ENCODE measurements around the gene PRPF38A. TPM values are rescaled to one million over a fixed set of nuclear protein-coding genes. Genes with fewer than 3 reads are reported as not detected.

PRPF38A gene
- total and polyA plus RNA-seq, 2 donors (not counting 3 experiments of a cell fraction or from before 2014, with no cell fraction given): 16.0 to 42.0 TPM

GRCh38 chr1:52469108-52469507, 64.7 kb downstream of the PRPF38A start:
- H3K27ac ChIP-seq (ENCODE audit: insufficient read depth, low read depth, low read length): no peak overlapping the region
- no peak overlapping the region for H3K4me2 ChIP-seq (ENCODE audit: insufficient read depth, low read length)
- no peak overlapping the region for H2AFZ ChIP-seq (ENCODE audit: low read depth, low read length)
- no peaks in the 10 kb centered on the region for H3K27me3 ChIP-seq (ENCODE audit: control insufficient read depth in 2 of 2, insufficient read depth in 2 of 2, low read length in 2 of 2)
- TF ChIP-seq, protein P1, sequence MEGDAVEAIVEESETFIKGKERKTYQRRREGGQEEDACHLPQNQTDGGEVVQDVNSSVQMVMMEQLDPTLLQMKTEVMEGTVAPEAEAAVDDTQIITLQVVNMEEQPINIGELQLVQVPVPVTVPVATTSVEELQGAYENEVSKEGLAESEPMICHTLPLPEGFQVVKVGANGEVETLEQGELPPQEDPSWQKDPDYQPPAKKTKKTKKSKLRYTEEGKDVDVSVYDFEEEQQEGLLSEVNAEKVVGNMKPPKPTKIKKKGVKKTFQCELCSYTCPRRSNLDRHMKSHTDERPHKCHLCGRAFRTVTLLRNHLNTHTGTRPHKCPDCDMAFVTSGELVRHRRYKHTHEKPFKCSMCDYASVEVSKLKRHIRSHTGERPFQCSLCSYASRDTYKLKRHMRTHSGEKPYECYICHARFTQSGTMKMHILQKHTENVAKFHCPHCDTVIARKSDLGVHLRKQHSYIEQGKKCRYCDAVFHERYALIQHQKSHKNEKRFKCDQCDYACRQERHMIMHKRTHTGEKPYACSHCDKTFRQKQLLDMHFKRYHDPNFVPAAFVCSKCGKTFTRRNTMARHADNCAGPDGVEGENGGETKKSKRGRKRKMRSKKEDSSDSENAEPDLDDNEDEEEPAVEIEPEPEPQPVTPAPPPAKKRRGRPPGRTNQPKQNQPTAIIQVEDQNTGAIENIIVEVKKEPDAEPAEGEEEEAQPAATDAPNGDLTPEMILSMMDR (IDR thresholded peaks at IDR 0.05; ENCODE audit: extremely low read depth in 1 of 2, insufficient read depth in 1 of 2, low read depth in 1 of 2, low read length in 2 of 2): no peak
- TF ChIP-seq EZH2 (IDR thresholded peaks at IDR 0.05; ENCODE audit: borderline replicate concordance, low read depth, low read length, severe bottlenecking) (no peak), POLR2A (IDR thresholded peaks at IDR 0.05; ENCODE audit: low read depth, low read length) (no peak), GATA2 (IDR thresholded peaks at IDR 0.05; ENCODE audit: insufficient read depth, insufficient read length, low read depth, low read length) (no peak), FOS (IDR thresholded peaks at IDR 0.05; ENCODE audit: borderline replicate concordance, insufficient read depth, low read length) (no peak), MYC (IDR thresholded peaks at IDR 0.05; ENCODE audit: low read depth, low read length) (no peak), POLR2AphosphoS5 (IDR thresholded peaks at IDR 0.05; ENCODE audit: insufficient read depth, low read depth, low read length) (no peak), MAX (IDR thresholded peaks at IDR 0.05; ENCODE audit: insufficient read depth, insufficient read length) (no peak), JUN (IDR thresholded peaks at IDR 0.05; ENCODE audit: borderline replicate concordance, insufficient read depth, insufficient read length, low read depth) (no peak)
- ChIA-PET POLR2A (no interaction called here), CTCF (no interaction called here)
- FAIRE-seq: no peak
- no peaks in the 10 kb centered on the region for H3K9me1 ChIP-seq (replicated peaks; ENCODE audit: control insufficient read depth, extremely low read depth, insufficient read depth, low read length)
- H3K79me2 ChIP-seq (ENCODE audit: control insufficient read depth, insufficient read depth, low read length): no peaks in the 10 kb centered on the region
- no peaks in the 10 kb centered on the region for H3K4me1 ChIP-seq (ENCODE audit: control insufficient read depth, extremely low read depth, insufficient read depth, low read length)
- H3K9ac ChIP-seq (replicated peaks; ENCODE audit: extremely low read depth, insufficient read depth, low read length): no peak overlapping the region
- intact Hi-C loops (cut with micrococcal nuclease): no loop called here
- H4K20me1 ChIP-seq (replicated peaks; ENCODE audit: control insufficient read depth, extremely low read depth, insufficient read depth, low read length): no peaks in the 10 kb centered on the region
- no peaks in the 10 kb centered on the region for H3K9me3 ChIP-seq (replicated peaks; ENCODE audit: control insufficient read depth, insufficient read depth, low read length)
- no TSS peak for BruUV-seq (replicated peaks)
- no peaks in the 10 kb centered on the region for H3K36me3 ChIP-seq (ENCODE audit: control insufficient read depth in 2 of 2, extremely low read depth in 1 of 2, insufficient read depth in 2 of 2, low read length in 2 of 2)
- H3K4me3 ChIP-seq (replicated peaks in 1 of 3; ENCODE audit: insufficient read depth in 1 of 3, low read depth in 1 of 3, low read length in 3 of 3): no peak overlapping the region
- DNase-seq (ENCODE audit: low read depth, low spot score): no peak
- dilution Hi-C loops (cut with MboI; ENCODE audit: extremely low pct_ligation_motif_present, low sequenced_read_pairs): no loop called here

Other genes with a start within 250 kb of the PRPF38A start
- 32.6 and 39.9 TPM in 2 replicates for gene CC2D1B, start 38.4 kb upstream of the PRPF38A start, total RNA-seq
- gene CC2D1B, start 38.4 kb upstream of the PRPF38A start, polyA plus RNA-seq: 15.8 and 16.9 TPM in 2 replicates
- 11.0 and 12.0 TPM in 2 replicates for gene ORC1, start 179 bp upstream of the PRPF38A start, total RNA-seq
- gene ORC1, start 179 bp upstream of the PRPF38A start, polyA plus RNA-seq: 5.6 and 6.5 TPM in 2 replicates
- gene TUT4, start 148.5 kb downstream of the PRPF38A start, total RNA-seq: 40.5 and 41.2 TPM in 2 replicates
- gene TUT4, start 148.5 kb downstream of the PRPF38A start, polyA plus RNA-seq: 24.7 and 29.1 TPM in 2 replicates
- gene GPX7, start 197.8 kb downstream of the PRPF38A start, total RNA-seq: 8.9 and 26.3 TPM in 2 replicates
- 25.7 and 26.2 TPM in 2 replicates for gene GPX7, start 197.8 kb downstream of the PRPF38A start, polyA plus RNA-seq
- gene SHISAL2A, start 228.6 kb downstream of the PRPF38A start, total RNA-seq: not detected in 2 replicates
- not detected in 2 replicates for gene SHISAL2A, start 228.6 kb downstream of the PRPF38A start, polyA plus RNA-seq

Data from endothelial cell of umbilical vein (primary cell).